Fibroblast of lung (primary cell): ENCODE data around the gene FAM204A.

Source experiments
- EZH2 ChIP-seq: IDR thresholded peaks from 2 replicates; pipeline ENCODE4 v1.5.1; 2012; ENCODE audit warnings: low read length, control low read depth, mild to moderate bottlenecking; ENCODE audit errors: missing control alignments
- TF ChIP-seq, protein P1 (sequence below), 2 donors: IDR thresholded peaks in 1 of 2; conservative IDR thresholded peaks in 1 of 2; 1 replicate in 1 of 2; 2 replicates in 1 of 2; pipeline ENCODE4 v1.5.1; 2011 to 2012; ENCODE audit warnings: low read length in 2 of 2, control low read depth in 1 of 2, inconsistent platforms in 1 of 2, low read depth in 1 of 2, mild to moderate bottlenecking in 1 of 2

DNA sequence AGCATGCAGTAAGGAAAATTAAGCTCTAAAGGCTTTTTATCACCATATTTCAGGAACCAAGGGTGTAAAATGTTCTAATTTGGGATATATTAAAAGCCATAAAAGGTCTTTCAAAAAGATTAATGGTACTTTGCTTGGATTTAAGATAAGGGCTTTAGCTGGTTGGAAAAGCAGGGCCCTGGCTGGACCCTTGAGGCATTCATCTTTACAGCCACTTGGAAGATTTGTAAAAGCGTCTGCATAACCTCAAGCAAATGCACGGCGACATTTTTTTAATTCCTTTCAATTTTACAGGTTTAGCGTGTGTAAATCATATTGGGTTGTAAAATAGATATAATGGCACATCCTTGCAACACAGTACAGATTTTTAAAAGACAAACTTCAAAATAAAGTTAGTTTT lies 27.2 kb downstream of the FAM204A start:
- TF ChIP-seq EZH2, result no peak
- TF ChIP-seq, protein P1, sequence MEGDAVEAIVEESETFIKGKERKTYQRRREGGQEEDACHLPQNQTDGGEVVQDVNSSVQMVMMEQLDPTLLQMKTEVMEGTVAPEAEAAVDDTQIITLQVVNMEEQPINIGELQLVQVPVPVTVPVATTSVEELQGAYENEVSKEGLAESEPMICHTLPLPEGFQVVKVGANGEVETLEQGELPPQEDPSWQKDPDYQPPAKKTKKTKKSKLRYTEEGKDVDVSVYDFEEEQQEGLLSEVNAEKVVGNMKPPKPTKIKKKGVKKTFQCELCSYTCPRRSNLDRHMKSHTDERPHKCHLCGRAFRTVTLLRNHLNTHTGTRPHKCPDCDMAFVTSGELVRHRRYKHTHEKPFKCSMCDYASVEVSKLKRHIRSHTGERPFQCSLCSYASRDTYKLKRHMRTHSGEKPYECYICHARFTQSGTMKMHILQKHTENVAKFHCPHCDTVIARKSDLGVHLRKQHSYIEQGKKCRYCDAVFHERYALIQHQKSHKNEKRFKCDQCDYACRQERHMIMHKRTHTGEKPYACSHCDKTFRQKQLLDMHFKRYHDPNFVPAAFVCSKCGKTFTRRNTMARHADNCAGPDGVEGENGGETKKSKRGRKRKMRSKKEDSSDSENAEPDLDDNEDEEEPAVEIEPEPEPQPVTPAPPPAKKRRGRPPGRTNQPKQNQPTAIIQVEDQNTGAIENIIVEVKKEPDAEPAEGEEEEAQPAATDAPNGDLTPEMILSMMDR (conservative IDR thresholded peaks at IDR 0.05 in 1 of 2, IDR thresholded peaks at IDR 0.05 in 1 of 2; ENCODE audit: low read depth in 1 of 2, low read length in 2 of 2), result no peak
